KOPT-K1 (cell line): ENCODE results near the gene IQGAP2.
"Not testable (repeated sequence)": the region's sequence is repeated elsewhere in the genome, so short reads cannot be mapped to it uniquely, and the experiment has no call there.

Experiments used
- H3K27ac ChIP-seq: fragments of 200-600 bp; sonication (generic); 2 replicates; pipeline ENCODE4 v1.5.1; 2016; ENCODE audit warnings: antibody characterized with exemption, mild to moderate bottlenecking, low read depth, low read length; ENCODE audit not compliant: poor library complexity, severe bottlenecking
- H3K36me3 ChIP-seq: fragments of 200-600 bp; sonication (generic); 2 replicates; pipeline ENCODE4 v1.5.1; 2017; ENCODE audit warnings: antibody characterized with exemption, mild to moderate bottlenecking, low read length, moderate library complexity; ENCODE audit not compliant: insufficient read depth
- H3K9me3 ChIP-seq: fragments of 200-600 bp; sonication (generic); 2 replicates; pipeline ENCODE4 v1.5.1; 2017; ENCODE audit warnings: antibody characterized with exemption, low read length, mild to moderate bottlenecking; ENCODE audit not compliant: insufficient read depth, poor library complexity, severe bottlenecking

IQGAP2 gene

GRCh38 chr5:76664079-76664478 lies 261.0 kb downstream of the IQGAP2 start:
- peaks cover 92% of the 10 kb centered on the region for H3K36me3 ChIP-seq

GRCh38 chr5:76667495-76667894 lies 264.4 kb downstream of the IQGAP2 start:
- peaks cover 94% of the 10 kb centered on the region for H3K36me3 ChIP-seq
- no peaks in the 10 kb centered on the region for H3K9me3 ChIP-seq
- H3K27ac ChIP-seq: no peak overlapping the region

More at GRCh38 chr5:76664079-76664478, 261.0 kb downstream of the IQGAP2 start:
- no peaks in the 10 kb centered on the region for H3K9me3 ChIP-seq
- H3K27ac ChIP-seq: no peak overlapping the region

GRCh38 chr5:76669245-76669644 lies 266.2 kb downstream of the IQGAP2 start:
- H3K27ac ChIP-seq: no peak overlapping the region
- H3K36me3 ChIP-seq: peaks cover 92% of the 10 kb centered on the region
- no peaks in the 10 kb centered on the region for H3K9me3 ChIP-seq

GRCh38 chr5:76670508-76670907 lies 267.4 kb downstream of the IQGAP2 start:
- Histone ChIP-seq H3K36me3 (peaks cover 92% of the 10 kb centered on the region), H3K9me3 (no peaks in the 10 kb centered on the region)

GRCh38 chr5:76672242-76672641 lies 269.2 kb downstream of the IQGAP2 start:
- Histone ChIP-seq H3K9me3 (no peaks in the 10 kb centered on the region), H3K36me3 (peaks cover 92% of the 10 kb centered on the region), H3K27ac (no peak overlapping the region)

More at GRCh38 chr5:76670508-76670907, 267.4 kb downstream of the IQGAP2 start:
- H3K27ac ChIP-seq: no peak overlapping the region

- Histone ChIP-seq H3K27ac (no peak overlapping the region), H3K9me3 (no peaks in the 10 kb centered on the region), H3K36me3 (peaks cover 92% of the 10 kb centered on the region)
These were observed 270.0 kb downstream of the IQGAP2 start for GRCh38 chr5:76673125-76673524.

- no peak overlapping the region for H3K27ac ChIP-seq
- no peaks in the 10 kb centered on the region for H3K9me3 ChIP-seq
- H3K36me3 ChIP-seq: peaks cover 98% of the 10 kb centered on the region
These were observed 271.4 kb downstream of the IQGAP2 start for GRCh38 chr5:76674330-76675066.

- peaks cover 98% of the 10 kb centered on the region for H3K36me3 ChIP-seq
- H3K27ac ChIP-seq: no peak overlapping the region
- H3K9me3 ChIP-seq: no peaks in the 10 kb centered on the region
These were observed 272.3 kb downstream of the IQGAP2 start for GRCh38 chr5:76675364-76675763.

GRCh38 chr5:76677849-76678472 lies 274.9 kb downstream of the IQGAP2 start:
- peaks cover 86% of the 10 kb centered on the region for H3K36me3 ChIP-seq
- no peak overlapping the region for H3K27ac ChIP-seq
- no peaks in the 10 kb centered on the region for H3K9me3 ChIP-seq

- peaks cover 85% of the 10 kb centered on the region for H3K36me3 ChIP-seq
- H3K9me3 ChIP-seq: no peaks in the 10 kb centered on the region
- no peak overlapping the region for H3K27ac ChIP-seq
These were observed 276.1 kb downstream of the IQGAP2 start for GRCh38 chr5:76679231-76679630.

- peaks cover 83% of the 10 kb centered on the region for H3K36me3 ChIP-seq
- not testable (repeated sequence) for H3K9me3 ChIP-seq, H3K27ac ChIP-seq
These were observed 277.7 kb downstream of the IQGAP2 start for GRCh38 chr5:76680826-76681225.

GRCh38 chr5:76681287-76681686 lies 278.2 kb downstream of the IQGAP2 start:
- no peaks in the 10 kb centered on the region for H3K9me3 ChIP-seq
- H3K36me3 ChIP-seq: peaks cover 83% of the 10 kb centered on the region
- H3K27ac ChIP-seq: no peak overlapping the region

GRCh38 chr5:76682387-76682786 lies 279.3 kb downstream of the IQGAP2 start:
- no peaks in the 10 kb centered on the region for H3K9me3 ChIP-seq
- H3K27ac ChIP-seq: no peak overlapping the region

GRCh38 chr5:76683816-76684731 lies 281.0 kb downstream of the IQGAP2 start:
- H3K27ac ChIP-seq: no peak overlapping the region

More at GRCh38 chr5:76682387-76682786, 279.3 kb downstream of the IQGAP2 start:
- peaks cover 83% of the 10 kb centered on the region for H3K36me3 ChIP-seq

More at GRCh38 chr5:76683816-76684731, 281.0 kb downstream of the IQGAP2 start:
- Histone ChIP-seq H3K9me3 (no peaks in the 10 kb centered on the region), H3K36me3 (peaks cover 79% of the 10 kb centered on the region)
